ENCODE measurements around the gene ANKDD1A.

ANKDD1A gene

GRCh38 chr15:64944961-64945360, 33.3 kb downstream of the ANKDD1A start:
- Histone ChIP-seq H3K27ac (ENCODE audit: low read depth, low read length) (no peak overlapping the region), H3K4me1 (ENCODE audit: control insufficient read depth, insufficient read depth, low read length) (no peaks in the 10 kb centered on the region), H3K9ac (ENCODE audit: low read depth, low read length) (no peak overlapping the region), H3K9me3 (ENCODE audit: control insufficient read depth, insufficient read depth, low read length) (no peaks in the 10 kb centered on the region), H3K4me3 (ENCODE audit: low read depth, low read length) (no peak overlapping the region), H3K27me3 (ENCODE audit: control insufficient read depth, insufficient read depth, low read length) (no peaks in the 10 kb centered on the region), H3K36me3 (ENCODE audit: control insufficient read depth, insufficient read depth, low read length) (no peaks in the 10 kb centered on the region)

GRCh38 chr15:64947211-64947610, 35.5 kb downstream of the ANKDD1A start:
- H3K27ac ChIP-seq (ENCODE audit: low read depth, low read length): no peak overlapping the region

GRCh38 chr15:64948916-64949315, 37.2 kb downstream of the ANKDD1A start:
- H3K4me3 ChIP-seq (ENCODE audit: low read depth, low read length): no peak overlapping the region
- no peaks in the 10 kb centered on the region for H3K27me3 ChIP-seq (ENCODE audit: control insufficient read depth, insufficient read depth, low read length)
- no peaks in the 10 kb centered on the region for H3K9me3 ChIP-seq (ENCODE audit: control insufficient read depth, insufficient read depth, low read length)
- no peak overlapping the region for H3K27ac ChIP-seq (ENCODE audit: low read depth, low read length)
- H3K36me3 ChIP-seq (ENCODE audit: control insufficient read depth, insufficient read depth, low read length): no peaks in the 10 kb centered on the region
- no peak overlapping the region for H3K9ac ChIP-seq (ENCODE audit: low read depth, low read length)
- no peaks in the 10 kb centered on the region for H3K4me1 ChIP-seq (ENCODE audit: control insufficient read depth, insufficient read depth, low read length)

More at GRCh38 chr15:64947211-64947610, 35.5 kb downstream of the ANKDD1A start:
- Histone ChIP-seq H3K27me3 (ENCODE audit: control insufficient read depth, insufficient read depth, low read length) (no peaks in the 10 kb centered on the region), H3K4me3 (ENCODE audit: low read depth, low read length) (no peak overlapping the region), H3K36me3 (ENCODE audit: control insufficient read depth, insufficient read depth, low read length) (no peaks in the 10 kb centered on the region), H3K9me3 (ENCODE audit: control insufficient read depth, insufficient read depth, low read length) (no peaks in the 10 kb centered on the region), H3K4me1 (ENCODE audit: control insufficient read depth, insufficient read depth, low read length) (no peaks in the 10 kb centered on the region), H3K9ac (ENCODE audit: low read depth, low read length) (no peak overlapping the region)

- H3K36me3 ChIP-seq (ENCODE audit: control insufficient read depth, insufficient read depth, low read length): no peaks in the 10 kb centered on the region
- no peaks in the 10 kb centered on the region for H3K27me3 ChIP-seq (ENCODE audit: control insufficient read depth, insufficient read depth, low read length)
- H3K27ac ChIP-seq (ENCODE audit: low read depth, low read length): no peak overlapping the region
- no peaks in the 10 kb centered on the region for H3K4me1 ChIP-seq (ENCODE audit: control insufficient read depth, insufficient read depth, low read length)
- no peak overlapping the region for H3K4me3 ChIP-seq (ENCODE audit: low read depth, low read length)
- H3K9me3 ChIP-seq (ENCODE audit: control insufficient read depth, insufficient read depth, low read length): no peaks in the 10 kb centered on the region; the same call in 1 of the 2 replicates
- H3K9ac ChIP-seq (ENCODE audit: low read depth, low read length): no peak overlapping the region
Observed at GRCh38 chr15:64949383-64950186, 37.9 kb downstream of the ANKDD1A start.

- no peak overlapping the region for H3K4me3 ChIP-seq (ENCODE audit: low read depth, low read length)
- H3K36me3 ChIP-seq (ENCODE audit: control insufficient read depth, insufficient read depth, low read length): peaks cover 8% of the 10 kb centered on the region
- no peaks in the 10 kb centered on the region; the same call in 1 of the 2 replicates for H3K9me3 ChIP-seq (ENCODE audit: control insufficient read depth, insufficient read depth, low read length)
- H3K27me3 ChIP-seq (ENCODE audit: control insufficient read depth, insufficient read depth, low read length): no peaks in the 10 kb centered on the region
- no peaks in the 10 kb centered on the region for H3K4me1 ChIP-seq (ENCODE audit: control insufficient read depth, insufficient read depth, low read length)
- no peak overlapping the region for H3K9ac ChIP-seq (ENCODE audit: low read depth, low read length)
- no peak overlapping the region for H3K27ac ChIP-seq (ENCODE audit: low read depth, low read length)
Observed at GRCh38 chr15:64950888-64951287, 39.2 kb downstream of the ANKDD1A start.

GRCh38 chr15:64951777-64952418, 40.2 kb downstream of the ANKDD1A start:
- Histone ChIP-seq H3K9me3 (ENCODE audit: control insufficient read depth, insufficient read depth, low read length) (no peaks in the 10 kb centered on the region; the same call in 1 of the 2 replicates), H3K9ac (ENCODE audit: low read depth, low read length) (no peak overlapping the region), H3K27ac (ENCODE audit: low read depth, low read length) (no peak overlapping the region), H3K27me3 (ENCODE audit: control insufficient read depth, insufficient read depth, low read length) (no peaks in the 10 kb centered on the region), H3K36me3 (ENCODE audit: control insufficient read depth, insufficient read depth, low read length) (peaks cover 13% of the 10 kb centered on the region), H3K4me1 (ENCODE audit: control insufficient read depth, insufficient read depth, low read length) (no peaks in the 10 kb centered on the region), H3K4me3 (ENCODE audit: low read depth, low read length) (no peak overlapping the region)

GRCh38 chr15:64954395-64954794, 42.7 kb downstream of the ANKDD1A start:
- Histone ChIP-seq H3K27ac (ENCODE audit: low read depth, low read length) (no peak overlapping the region), H3K27me3 (ENCODE audit: control insufficient read depth, insufficient read depth, low read length) (no peaks in the 10 kb centered on the region), H3K9ac (ENCODE audit: low read depth, low read length) (no peak overlapping the region), H3K4me1 (ENCODE audit: control insufficient read depth, insufficient read depth, low read length) (no peaks in the 10 kb centered on the region), H3K36me3 (ENCODE audit: control insufficient read depth, insufficient read depth, low read length) (peaks cover 30% of the 10 kb centered on the region), H3K9me3 (ENCODE audit: control insufficient read depth, insufficient read depth, low read length) (no peaks in the 10 kb centered on the region; the same call in 1 of the 2 replicates), H3K4me3 (ENCODE audit: low read depth, low read length) (no peak overlapping the region)

GRCh38 chr15:64959128-64959527, 47.4 kb downstream of the ANKDD1A start:
- H3K27ac ChIP-seq (ENCODE audit: low read depth, low read length): no peak overlapping the region
- no peaks in the 10 kb centered on the region; the same call in 1 of the 2 replicates for H3K9me3 ChIP-seq (ENCODE audit: control insufficient read depth, insufficient read depth, low read length)
- peaks cover 67% of the 10 kb centered on the region for H3K36me3 ChIP-seq (ENCODE audit: control insufficient read depth, insufficient read depth, low read length)
- H3K4me1 ChIP-seq (ENCODE audit: control insufficient read depth, insufficient read depth, low read length): no peaks in the 10 kb centered on the region
- no peak overlapping the region for H3K4me3 ChIP-seq (ENCODE audit: low read depth, low read length)
- H3K27me3 ChIP-seq (ENCODE audit: control insufficient read depth, insufficient read depth, low read length): no peaks in the 10 kb centered on the region
- no peak overlapping the region for H3K9ac ChIP-seq (ENCODE audit: low read depth, low read length)

- Histone ChIP-seq H3K9ac (ENCODE audit: low read depth, low read length) (no peak overlapping the region), H3K27me3 (ENCODE audit: control insufficient read depth, insufficient read depth, low read length) (no peaks in the 10 kb centered on the region), H3K4me1 (ENCODE audit: control insufficient read depth, insufficient read depth, low read length) (no peaks in the 10 kb centered on the region), H3K4me3 (ENCODE audit: low read depth, low read length) (no peak overlapping the region), H3K9me3 (ENCODE audit: control insufficient read depth, insufficient read depth, low read length) (no peaks in the 10 kb centered on the region), H3K36me3 (ENCODE audit: control insufficient read depth, insufficient read depth, low read length) (peaks cover 75% of the 10 kb centered on the region), H3K27ac (ENCODE audit: low read depth, low read length) (no peak overlapping the region)
Observed at GRCh38 chr15:64960153-64960552, 48.5 kb downstream of the ANKDD1A start.

- Histone ChIP-seq H3K4me3 (ENCODE audit: low read depth, low read length) (no peak overlapping the region), H3K27ac (ENCODE audit: low read depth, low read length) (no peak overlapping the region), H3K4me1 (ENCODE audit: control insufficient read depth, insufficient read depth, low read length) (no peaks in the 10 kb centered on the region), H3K36me3 (ENCODE audit: control insufficient read depth, insufficient read depth, low read length) (peaks cover 70% of the 10 kb centered on the region), H3K9me3 (ENCODE audit: control insufficient read depth, insufficient read depth, low read length) (no peaks in the 10 kb centered on the region), H3K9ac (ENCODE audit: low read depth, low read length) (no peak overlapping the region), H3K27me3 (ENCODE audit: control insufficient read depth, insufficient read depth, low read length) (no peaks in the 10 kb centered on the region)
Observed at GRCh38 chr15:64961013-64961412, 49.3 kb downstream of the ANKDD1A start.

GRCh38 chr15:64969401-64969800, 57.7 kb downstream of the ANKDD1A start:
- no peaks in the 10 kb centered on the region for H3K27me3 ChIP-seq (ENCODE audit: control insufficient read depth, insufficient read depth, low read length)
- no peak overlapping the region for H3K9ac ChIP-seq (ENCODE audit: low read depth, low read length)
- no peaks in the 10 kb centered on the region for H3K9me3 ChIP-seq (ENCODE audit: control insufficient read depth, insufficient read depth, low read length)
- no peak overlapping the region for H3K4me3 ChIP-seq (ENCODE audit: low read depth, low read length)
- H3K27ac ChIP-seq (ENCODE audit: low read depth, low read length): no peak overlapping the region
- no peaks in the 10 kb centered on the region for H3K4me1 ChIP-seq (ENCODE audit: control insufficient read depth, insufficient read depth, low read length)
- H3K36me3 ChIP-seq (ENCODE audit: control insufficient read depth, insufficient read depth, low read length): peaks cover 63% of the 10 kb centered on the region

All from HUES48 (cell line).